DND-41 (cell line): ENCODE data around the gene P2RY11.

Source experiments
- CTCF ChIP-seq: IDR thresholded peaks from 2 replicates; pipeline ENCODE4 v1.5.1; 2012; ENCODE audit warnings: borderline replicate concordance, low read length, moderate library complexity, mild to moderate bottlenecking; ENCODE audit not compliant: poor library complexity, severe bottlenecking; ENCODE audit errors: extremely low read depth
- EZH2 ChIP-seq: IDR thresholded peaks from 3 replicates; pipeline ENCODE4 v1.6.1; 2012; ENCODE audit warnings: borderline replicate concordance, low read depth, mild to moderate bottlenecking, moderate library complexity, low read length, inconsistent platforms; ENCODE audit not compliant: severe bottlenecking

- TF ChIP-seq CTCF (no peak), EZH2 (no peak)
These were observed 5.5 kb downstream of the P2RY11 start for GRCh38 chr19:10116866-10117616.
